MG63 (cell line): ENCODE measurements around the gene SDR42E1. TPM values are rescaled to one million over a fixed set of nuclear protein-coding genes. Genes with fewer than 3 reads are reported as not detected.

Source experiments
- total RNA-seq: library from RNA; depleted of rRNA; stranded (reverse); fragments of >200 nt; shearing (Covaris generic); gene quantifications from 2 replicates; pipeline ENCODE4 v1.2.3, GENCODE V29; 2014; ENCODE audit warnings: low replicate concordance; rRNA removed

SDR42E1 gene
- total RNA-seq, 1 experiment from 2014 or later, result 2.7 TPM

Other genes starting within 250 kb of the SDR42E1 start
- gene PLCG2, start 232.2 kb downstream of the SDR42E1 start, total RNA-seq, result 0.37 and 1.0 TPM in 2 replicates
- gene HSD17B2, start 23.8 kb upstream of the SDR42E1 start, total RNA-seq, result 1.9 and 7.0 TPM in 2 replicates
- gene MPHOSPH6, start 158.8 kb upstream of the SDR42E1 start, total RNA-seq, result 19.2 and 93.3 TPM in 2 replicates